ENCODE measurements around the gene SCN5A.
A peak's percentile ranks its signal among the peaks of the same experiment; 100 is the strongest.

SCN5A gene

GRCh38 chr3:38649500-38650247 is at the start of gene SCN5A:
SCN5A (minus strand) TSS chr3:38649687; CDS start chr3:38633307, 16,380 bp downstream.
- DNase-seq, result peak; percentile 75

GRCh38 chr3:38698760-38699159 is 49.3 kb upstream of the SCN5A start:
- DNase-seq, result no peak

- no peak for DNase-seq
Observed at GRCh38 chr3:38698061-38698460, 48.6 kb upstream of the SCN5A start.

GRCh38 chr3:38696034-38696433 is 46.5 kb upstream of the SCN5A start:
- no peak for DNase-seq

- DNase-seq, result no peak
Observed at GRCh38 chr3:38690185-38690584, 40.7 kb upstream of the SCN5A start.

- DNase-seq, result no peak
Observed at GRCh38 chr3:38689774-38690173, 40.3 kb upstream of the SCN5A start.

GRCh38 chr3:38689346-38689745 is 39.9 kb upstream of the SCN5A start:
- DNase-seq, result no peak

- DNase-seq, result no peak
Observed at GRCh38 chr3:38687321-38687720, 37.8 kb upstream of the SCN5A start.

GRCh38 chr3:38684546-38684945 is 35.1 kb upstream of the SCN5A start:
- no peak for DNase-seq

GRCh38 chr3:38669668-38670067 is 20.2 kb upstream of the SCN5A start:
- no peak for DNase-seq

GRCh38 chr3:38662544-38662943 is 13.1 kb upstream of the SCN5A start:
- no peak for DNase-seq

GRCh38 chr3:38658841-38659240 is 9.4 kb upstream of the SCN5A start:
- no peak for DNase-seq

GRCh38 chr3:38657369-38657768 is 7.9 kb upstream of the SCN5A start:
- DNase-seq, result no peak

- peak; percentile 33 for DNase-seq
Observed at GRCh38 chr3:38655708-38656300, 6.3 kb upstream of the SCN5A start.

- no peak for DNase-seq
Observed at GRCh38 chr3:38653685-38654537, 4.4 kb upstream of the SCN5A start.

- no peak for DNase-seq
Observed at GRCh38 chr3:38652934-38653333, 3.4 kb upstream of the SCN5A start.

- DNase-seq, result peak; percentile 60
Observed at GRCh38 chr3:38651153-38651789, 1.8 kb upstream of the SCN5A start.

GRCh38 chr3:38650248-38650951 is 913 bp upstream of the SCN5A start:
- no peak for DNase-seq

GRCh38 chr3:38648659-38649499 is 608 bp downstream of the SCN5A start:
- DNase-seq, result peak; percentile 33

GRCh38 chr3:38648024-38648658 is 1.3 kb downstream of the SCN5A start:
- no peak for DNase-seq
